Activated T-helper 1 cell treated with anti-CD3 and anti-CD28 coated beads, Interleukin-12 subunit alpha, Interleukin-12 subunit beta, Interleukin-2, Interleukin-4 antibody, amounts not matched to agents 30 ng/mL and 10 ng/mL and 1 ng/mL, durations not matched to agents 14 hours and 24 hours and 36 hours (primary cell): ENCODE results near the gene SLC12A8. TPM values are rescaled to one million over a fixed set of nuclear protein-coding genes. Genes with fewer than 3 reads are reported as not detected.
A peak's percentile ranks its signal among the peaks of the same experiment; 100 is the strongest.

Experiments used
- DNase-seq: peaks from one replicate; pipeline ENCODE4 v3.0.0; 2021; ENCODE audit warnings: low spot score
- H3K27ac Mint-ChIP-seq: one replicate; pipeline ENCODE4 v1.8.0; 2021; ENCODE audit warnings: mild to moderate bottlenecking, mixed read lengths
- H3K27me3 Mint-ChIP-seq: one replicate; pipeline ENCODE4 v1.8.0; 2022; ENCODE audit warnings: mild to moderate bottlenecking, moderate library complexity, mixed read lengths; ENCODE audit not compliant: insufficient read depth
- H3K36me3 Mint-ChIP-seq: one replicate; pipeline ENCODE4 v1.8.0; 2021; ENCODE audit warnings: low read depth, mixed read lengths
- H3K4me1 Mint-ChIP-seq: one replicate; pipeline ENCODE4 v1.8.0; 2021; ENCODE audit warnings: low read depth, mixed read lengths
- H3K4me3 Mint-ChIP-seq: one replicate; pipeline ENCODE4 v1.8.0; 2021; ENCODE audit warnings: mild to moderate bottlenecking, moderate library complexity, mixed read lengths
- H3K9me3 Mint-ChIP-seq: one replicate; pipeline ENCODE4 v1.8.0; 2021; ENCODE audit warnings: mixed read lengths
- intact Hi-C: fragments of 100-400 bp; cut with micrococcal nuclease; formaldehyde crosslinking; loops from one replicate; pipeline ENCODE4 v1.15.1; 2024
- total RNA-seq: library from RNA; stranded (reverse); gene quantifications from 2 replicates; pipeline ENCODE4 v1.2.3, GENCODE V29; 2022

SLC12A8 gene
- total RNA-seq, 1 donor from 2014 or later, result 1.1 TPM

- Mint-ChIP-seq H3K4me1 (peaks cover 56% of the 10 kb centered on the region), H3K27ac (no peak overlapping the region), H3K9me3 (no peaks in the 10 kb centered on the region), H3K27me3 (peaks cover 30% of the 10 kb centered on the region), H3K4me3 (no peak overlapping the region), H3K36me3 (peaks cover 6% of the 10 kb centered on the region)
- intact Hi-C loops, result loop anchor here (10.0 kb wide), 1 partner anchor 409 kb away; the partner anchor contains the start of gene UMPS
- no peak for DNase-seq
These were observed 68.4 kb downstream of the SLC12A8 start for GRCh38 chr3:125143982-125144652.

- H3K4me1 Mint-ChIP-seq, result peaks cover 61% of the 10 kb centered on the region
- H3K36me3 Mint-ChIP-seq, result peaks cover 6% of the 10 kb centered on the region
- H3K27me3 Mint-ChIP-seq, result peaks cover 30% of the 10 kb centered on the region
- H3K4me3 Mint-ChIP-seq, result no peak overlapping the region
- no peaks in the 10 kb centered on the region for H3K9me3 Mint-ChIP-seq
- no peak for DNase-seq
- no peak overlapping the region for H3K27ac Mint-ChIP-seq
- intact Hi-C loops, result loop anchor here (10.0 kb wide), 1 partner anchor 409 kb away; the partner anchor contains the start of gene UMPS
These were observed 69.0 kb downstream of the SLC12A8 start for GRCh38 chr3:125143538-125143937.

- intact Hi-C loops, result loop anchor here (1.0 to 10.0 kb wide), 2 partner anchors 7 to 408 kb away; partner anchors contain the start of gene UMPS
- Mint-ChIP-seq H3K4me3 (no peak overlapping the region), H3K36me3 (peaks cover 6% of the 10 kb centered on the region), H3K4me1 (peaks cover 63% of the 10 kb centered on the region), H3K27ac (no peak overlapping the region), H3K27me3 (peaks cover 32% of the 10 kb centered on the region), H3K9me3 (no peaks in the 10 kb centered on the region)
- no peak for DNase-seq
These were observed 69.6 kb downstream of the SLC12A8 start for GRCh38 chr3:125142940-125143339.

- Mint-ChIP-seq H3K9me3 (no peaks in the 10 kb centered on the region), H3K27me3 (peaks cover 34% of the 10 kb centered on the region), H3K27ac (peak overlapping the region; percentile 9), H3K36me3 (peaks cover 8% of the 10 kb centered on the region), H3K4me3 (no peak overlapping the region), H3K4me1 (peaks cover 65% of the 10 kb centered on the region)
- intact Hi-C loops, result loop anchor here (1.0 to 10.0 kb wide), 2 partner anchors 8 to 408 kb away; partner anchors contain the start of gene UMPS
- no peak for DNase-seq
These were observed 70.1 kb downstream of the SLC12A8 start for GRCh38 chr3:125142420-125142778.

GRCh38 chr3:125141596-125142419 lies 70.7 kb downstream of the SLC12A8 start:
- Mint-ChIP-seq H3K4me3 (peak overlapping the region; percentile 76), H3K27ac (peak overlapping the region; percentile 81), H3K9me3 (no peaks in the 10 kb centered on the region), H3K4me1 (peaks cover 61% of the 10 kb centered on the region), H3K36me3 (peaks cover 8% of the 10 kb centered on the region), H3K27me3 (peaks cover 34% of the 10 kb centered on the region)
- DNase-seq, result peak; percentile 69
- intact Hi-C loops, result loop anchor here (1.0 to 10.0 kb wide), 12 partner anchors 8 to 407 kb away; partner anchors contain the start of genes UMPS and ZNF148

- Mint-ChIP-seq H3K4me1 (peaks cover 65% of the 10 kb centered on the region), H3K9me3 (no peaks in the 10 kb centered on the region), H3K27ac (peak overlapping the region; percentile 81), H3K36me3 (peaks cover 8% of the 10 kb centered on the region), H3K27me3 (peaks cover 36% of the 10 kb centered on the region), H3K4me3 (peak overlapping the region; percentile 76)
- no peak for DNase-seq
- intact Hi-C loops, result loop anchor here (1.0 to 10.0 kb wide), 11 partner anchors 14 to 406 kb away; partner anchors contain the start of genes UMPS and ZNF148
These were observed 71.5 kb downstream of the SLC12A8 start for GRCh38 chr3:125140818-125141595.

GRCh38 chr3:125140011-125140817 lies 72.3 kb downstream of the SLC12A8 start:
- peaks cover 40% of the 10 kb centered on the region for H3K27me3 Mint-ChIP-seq
- H3K36me3 Mint-ChIP-seq, result peaks cover 8% of the 10 kb centered on the region
- intact Hi-C loops, result loop anchor here (10.0 kb wide), 1 partner anchor 405 kb away; the partner anchor contains the start of gene UMPS
- H3K27ac Mint-ChIP-seq, result no peak overlapping the region
- no peaks in the 10 kb centered on the region for H3K9me3 Mint-ChIP-seq
- no peak overlapping the region for H3K4me3 Mint-ChIP-seq
- H3K4me1 Mint-ChIP-seq, result peaks cover 73% of the 10 kb centered on the region
- DNase-seq, result no peak

GRCh38 chr3:125139386-125139785 lies 73.2 kb downstream of the SLC12A8 start:
- Mint-ChIP-seq H3K27me3 (peaks cover 44% of the 10 kb centered on the region), H3K36me3 (peaks cover 8% of the 10 kb centered on the region), H3K4me1 (peaks cover 80% of the 10 kb centered on the region), H3K9me3 (no peaks in the 10 kb centered on the region), H3K4me3 (no peak overlapping the region), H3K27ac (no peak overlapping the region)
- no peak for DNase-seq
- intact Hi-C loops, result no loop called here

- intact Hi-C loops, result no loop called here
- Mint-ChIP-seq H3K27ac (no peak overlapping the region), H3K36me3 (peaks cover 4% of the 10 kb centered on the region), H3K4me1 (peaks cover 75% of the 10 kb centered on the region), H3K27me3 (peaks cover 39% of the 10 kb centered on the region), H3K9me3 (no peaks in the 10 kb centered on the region), H3K4me3 (no peak overlapping the region)
- DNase-seq, result no peak
These were observed 75.1 kb downstream of the SLC12A8 start for GRCh38 chr3:125137358-125138033.

GRCh38 chr3:125136966-125137357 lies 75.6 kb downstream of the SLC12A8 start:
- peaks cover 4% of the 10 kb centered on the region for H3K36me3 Mint-ChIP-seq
- intact Hi-C loops, result no loop called here
- H3K27ac Mint-ChIP-seq, result no peak overlapping the region
- H3K4me3 Mint-ChIP-seq, result no peak overlapping the region
- DNase-seq, result no peak
- peaks cover 41% of the 10 kb centered on the region for H3K27me3 Mint-ChIP-seq
- H3K9me3 Mint-ChIP-seq, result no peaks in the 10 kb centered on the region
- peaks cover 75% of the 10 kb centered on the region for H3K4me1 Mint-ChIP-seq

GRCh38 chr3:125136515-125136914 lies 76.0 kb downstream of the SLC12A8 start:
- no peak for DNase-seq
- Mint-ChIP-seq H3K27ac (no peak overlapping the region), H3K9me3 (no peaks in the 10 kb centered on the region), H3K27me3 (peaks cover 41% of the 10 kb centered on the region), H3K4me3 (no peak overlapping the region), H3K36me3 (peaks cover 4% of the 10 kb centered on the region), H3K4me1 (peaks cover 70% of the 10 kb centered on the region)
- intact Hi-C loops, result no loop called here
